Measurements from ENCODE around the gene IFT27.

IFT27 gene

GRCh38 chr22:36745301-36745995 lies 30.5 kb downstream of the IFT27 start:
- TF ChIP-seq CTCF (IDR thresholded peaks at IDR 0.05; ENCODE audit: control insufficient read depth, insufficient read depth, low read depth, low read length, missing control alignments) = no peak
- no peak for DNase-seq (ENCODE audit: low read depth)
- H3K4me3 ChIP-seq (ENCODE audit: control insufficient read depth, low read depth, low read length) = no peak overlapping the region

GRCh38 chr22:36744791-36745190 lies 31.1 kb downstream of the IFT27 start:
- TF ChIP-seq CTCF (IDR thresholded peaks at IDR 0.05; ENCODE audit: control insufficient read depth, insufficient read depth, low read depth, low read length, missing control alignments) = no peak
- no peak overlapping the region for H3K4me3 ChIP-seq (ENCODE audit: control insufficient read depth, low read depth, low read length)
- no peak for DNase-seq (ENCODE audit: low read depth)

- H3K4me3 ChIP-seq (ENCODE audit: control insufficient read depth, low read depth, low read length) = no peak overlapping the region
- no peak for DNase-seq (ENCODE audit: low read depth)
- TF ChIP-seq CTCF (IDR thresholded peaks at IDR 0.05; ENCODE audit: control insufficient read depth, insufficient read depth, low read depth, low read length, missing control alignments) = no peak
Observed at GRCh38 chr22:36744413-36744765, 31.5 kb downstream of the IFT27 start.

- no peak for DNase-seq (ENCODE audit: low read depth)
- no peak overlapping the region for H3K4me3 ChIP-seq (ENCODE audit: control insufficient read depth, low read depth, low read length)
- TF ChIP-seq CTCF (IDR thresholded peaks at IDR 0.05; ENCODE audit: control insufficient read depth, insufficient read depth, low read depth, low read length, missing control alignments) = no peak
Observed at GRCh38 chr22:36743591-36744412, 32.1 kb downstream of the IFT27 start.

GRCh38 chr22:36743011-36743410 lies 32.9 kb downstream of the IFT27 start:
- TF ChIP-seq CTCF (IDR thresholded peaks at IDR 0.05; ENCODE audit: control insufficient read depth, insufficient read depth, low read depth, low read length, missing control alignments) = no peak
- no peak overlapping the region for H3K4me3 ChIP-seq (ENCODE audit: control insufficient read depth, low read depth, low read length)
- DNase-seq (ENCODE audit: low read depth) = no peak

- no peak for TF ChIP-seq CTCF (IDR thresholded peaks at IDR 0.05; ENCODE audit: control insufficient read depth, insufficient read depth, low read depth, low read length, missing control alignments)
- no peak for DNase-seq (ENCODE audit: low read depth)
Observed at GRCh38 chr22:36741968-36742367, 34.0 kb downstream of the IFT27 start.

More at GRCh38 chr22:36741968-36742367, 34.0 kb downstream of the IFT27 start:
- no peak overlapping the region for H3K4me3 ChIP-seq (ENCODE audit: control insufficient read depth, low read depth, low read length)
